H9 (cell line): ENCODE data around the gene MLST8. TPM values are rescaled to one million over a fixed set of nuclear protein-coding genes. Genes with fewer than 3 reads are reported as not detected.
A peak's percentile ranks its signal among the peaks of the same experiment; 100 is the strongest.
"Not testable (repeated sequence)": the region's sequence is repeated elsewhere in the genome, so short reads cannot be mapped to it uniquely, and the experiment has no call there.

Source experiments
- DNase-seq: peaks from one replicate; pipeline ENCODE4 v3.0.0-alpha.2; 2017
- H2AFZ ChIP-seq: one replicate; pipeline ENCODE4 v1.6.1; 2013; ENCODE audit warnings: mild to moderate bottlenecking, low read length, control low read depth, moderate library complexity
- H2AK5ac ChIP-seq: 2 replicates; pipeline ENCODE4 v1.6.1; 2013; ENCODE audit warnings: low read length, control low read depth, mixed read lengths; ENCODE audit not compliant: insufficient read length
- H2BK120ac ChIP-seq: one replicate; pipeline ENCODE4 v1.6.1; 2013; ENCODE audit warnings: low read depth, mild to moderate bottlenecking, low read length, control low read depth, inconsistent platforms; ENCODE audit not compliant: poor library complexity, severe bottlenecking
- H2BK12ac ChIP-seq: 2 replicates; pipeline ENCODE4 v1.6.1; 2013; ENCODE audit warnings: low read length, control low read depth, mixed read lengths, low read depth; ENCODE audit not compliant: insufficient read length
- H2BK15ac ChIP-seq: 2 replicates; pipeline ENCODE4 v1.6.1; 2013; ENCODE audit warnings: low read depth, low read length, control low read depth
- H2BK20ac ChIP-seq: one replicate; pipeline ENCODE4 v1.6.1; 2013; ENCODE audit warnings: low read depth, mild to moderate bottlenecking, low read length, control low read depth, inconsistent platforms; ENCODE audit not compliant: poor library complexity, severe bottlenecking
- H2BK5ac ChIP-seq: 2 replicates; pipeline ENCODE4 v1.6.1; 2013; ENCODE audit warnings: low read length, control low read depth, mixed read lengths; ENCODE audit not compliant: insufficient read length
- H3K14ac ChIP-seq: 2 replicates; pipeline ENCODE4 v1.6.1; 2013; ENCODE audit warnings: low read length, control low read depth; ENCODE audit not compliant: insufficient read depth
- H3K18ac ChIP-seq: 2 replicates; pipeline ENCODE4 v1.6.1; 2013; ENCODE audit warnings: low read depth, mild to moderate bottlenecking, mixed read lengths, low read length, control low read depth; ENCODE audit not compliant: insufficient read length
- H3K23ac ChIP-seq: 2 replicates; pipeline ENCODE4 v1.6.1; 2013; ENCODE audit warnings: low read length, control low read depth, mixed read lengths, low read depth; ENCODE audit not compliant: insufficient read length
- H3K23me2 ChIP-seq: 2 replicates; pipeline ENCODE4 v1.6.1; 2013; ENCODE audit warnings: low read depth, mild to moderate bottlenecking, mixed read lengths, low read length, control low read depth; ENCODE audit not compliant: insufficient read length, poor library complexity, severe bottlenecking
- H3K27ac ChIP-seq: 2 replicates; pipeline ENCODE4 v1.5.1; 2013; ENCODE audit warnings: low read length, control low read depth, mixed read lengths, low read depth; ENCODE audit not compliant: insufficient read length
- H3K27me3 ChIP-seq: 2 replicates; pipeline ENCODE4 v1.6.1; 2013; ENCODE audit warnings: low read length, control low read depth, inconsistent platforms; ENCODE audit not compliant: insufficient read depth
- H3K4ac ChIP-seq: 2 replicates; pipeline ENCODE4 v1.6.1; 2013; ENCODE audit warnings: low read depth, mild to moderate bottlenecking, control low read depth, inconsistent platforms, low read length, moderate library complexity
- H3K4me1 ChIP-seq: 2 replicates; pipeline ENCODE4 v1.6.1; 2013; ENCODE audit warnings: low read length, control low read depth, inconsistent platforms; ENCODE audit not compliant: insufficient read depth
- H3K4me2 ChIP-seq: 2 replicates; pipeline ENCODE4 v1.6.1; 2013; ENCODE audit warnings: low read length, control low read depth, mixed read lengths; ENCODE audit not compliant: insufficient read length, insufficient read depth
- H3K56ac ChIP-seq: 2 replicates; pipeline ENCODE4 v1.6.1; 2013; ENCODE audit warnings: low read depth, mild to moderate bottlenecking, mixed read lengths, low read length, control low read depth; ENCODE audit not compliant: insufficient read length
- H3K79me1 ChIP-seq: 2 replicates; pipeline ENCODE4 v1.6.1; 2013; ENCODE audit warnings: low read depth, mild to moderate bottlenecking, moderate library complexity, low read length, control low read depth, inconsistent platforms; ENCODE audit not compliant: insufficient read depth, poor library complexity, severe bottlenecking
- H3K79me2 ChIP-seq: 2 replicates; pipeline ENCODE4 v1.6.1; 2013; ENCODE audit warnings: low read length, control low read depth, inconsistent platforms; ENCODE audit not compliant: insufficient read depth
- H3K9ac ChIP-seq: 2 replicates; pipeline ENCODE4 v1.6.1; 2013; ENCODE audit warnings: low read length, control low read depth, mixed read lengths; ENCODE audit not compliant: insufficient read length; ENCODE audit errors: extremely low read depth
- H3K9me3 ChIP-seq: one replicate; pipeline ENCODE4 v1.6.1; 2013; ENCODE audit warnings: low read depth, low read length, inconsistent platforms; ENCODE audit not compliant: control insufficient read depth
- H3T11ph ChIP-seq: one replicate; pipeline ENCODE4 v1.6.1; 2013; ENCODE audit warnings: mild to moderate bottlenecking, low read length, control low read depth, inconsistent platforms
- H4K20me1 ChIP-seq: one replicate; pipeline ENCODE4 v1.6.1; 2013; ENCODE audit not compliant: control insufficient read depth, insufficient read length, insufficient read depth
- H4K5ac ChIP-seq: 2 replicates; pipeline ENCODE4 v1.6.1; 2013; ENCODE audit warnings: low read depth, mild to moderate bottlenecking, mixed read lengths, low read length, control low read depth; ENCODE audit not compliant: insufficient read length
- H4K8ac ChIP-seq: replicated peaks from 2 replicates; pipeline ENCODE4 v1.6.1; 2013; ENCODE audit warnings: low read length, control low read depth, mixed read lengths, low read depth; ENCODE audit not compliant: insufficient read length
- H4K91ac ChIP-seq: 2 replicates; pipeline ENCODE4 v1.6.1; 2013; ENCODE audit warnings: low read depth, mild to moderate bottlenecking, moderate library complexity, mixed read lengths, low read length, control low read depth; ENCODE audit not compliant: insufficient read length
- H3K27ac Mint-ChIP-seq, 3 experiments: 2 replicates in 2 of 3; 3 replicates in 1 of 3; pipeline ENCODE4 v1.8.0; 2020 to 2021; ENCODE audit warnings: mixed read lengths in 3 of 3, mild to moderate bottlenecking in 1 of 3, moderate library complexity in 1 of 3
- H3K27me3 Mint-ChIP-seq: 2 replicates; pipeline ENCODE4 v1.8.0; 2021; ENCODE audit warnings: low read depth, mild to moderate bottlenecking, moderate library complexity, mixed read lengths
- H3K36me3 Mint-ChIP-seq, 3 experiments: 2 replicates in 2 of 3; 3 replicates in 1 of 3; pipeline ENCODE4 v1.8.0; 2020 to 2021; ENCODE audit warnings: low read depth in 3 of 3, mixed read lengths in 3 of 3; ENCODE audit not compliant: insufficient read depth in 1 of 3
- H3K4me1 Mint-ChIP-seq, 2 experiments: 2 replicates each; pipeline ENCODE4 v1.8.0; 2020; ENCODE audit warnings: mixed read lengths in 2 of 2
- H3K4me3 Mint-ChIP-seq, 2 experiments: 2 replicates in 1 of 2; 3 replicates in 1 of 2; pipeline ENCODE4 v1.8.0; 2020 to 2021; ENCODE audit warnings: mild to moderate bottlenecking in 2 of 2, mixed read lengths in 2 of 2, moderate library complexity in 1 of 2
- H3K9me3 Mint-ChIP-seq, 2 experiments: 2 replicates in 1 of 2; 3 replicates in 1 of 2; pipeline ENCODE4 v1.8.0; 2020; ENCODE audit warnings: mild to moderate bottlenecking in 2 of 2, mixed read lengths in 2 of 2, moderate library complexity in 1 of 2
- WGBS: extraction: QIAGEN DNeasy Blood & Tissue Kit; methylation state at CpG from one replicate; pipeline ENCODE4 v1.1.7; 2013; ENCODE audit warnings: missing lambda C conversion rate, low lambda C conversion rate, mixed read lengths; ENCODE audit not compliant: insufficient read length; ENCODE audit errors: extremely low coverage; 5-methylcytosine and 5-hydroxymethylcytosine counted together
- total RNA-seq: library from RNA; stranded (reverse); gene quantifications from 2 replicates; pipeline ENCODE4 v1.2.1, GENCODE V29; 2021
- TF ChIP-seq, protein P1 (sequence below): fragments of 200-600 bp; sonication (generic); conservative IDR thresholded peaks from 3 replicates; pipeline ENCODE4 v1.8.0; 2021; ENCODE audit warnings: antibody characterized with exemption, mild to moderate bottlenecking

The MLST8 gene
- total RNA-seq, 1 experiment from 2014 or later = 74.5 TPM

DNA sequence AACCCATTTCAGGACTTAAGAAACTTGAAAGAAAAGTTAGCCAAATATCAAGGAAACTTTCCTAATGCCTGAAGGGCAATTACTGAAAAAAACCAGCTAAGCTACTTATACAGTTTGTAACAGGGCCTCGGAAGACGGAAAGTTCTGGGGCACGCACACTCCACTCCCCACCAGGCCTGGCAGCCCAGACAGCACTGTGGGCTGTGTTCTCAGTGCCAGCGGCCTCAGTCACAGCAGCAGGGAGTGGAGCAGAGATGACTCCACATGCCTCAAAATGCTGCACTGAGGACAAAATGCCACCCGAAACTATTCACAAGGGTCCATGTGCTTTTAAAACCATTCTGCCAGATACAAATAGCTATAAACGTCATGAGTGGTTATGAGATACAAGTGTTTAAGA lies 52.5 kb downstream of the MLST8 start:
- H3K27ac ChIP-seq = no peak overlapping the region
- peaks cover 2% of the 10 kb centered on the region for H4K20me1 ChIP-seq
- Mint-ChIP-seq H3K27me3 (no peaks in the 10 kb centered on the region), H3K36me3 (peaks cover 69 to 99% (median 90%) of the 10 kb centered on the region in 3 experiments), H3K27ac (no peak overlapping the region), H3K4me1 (peaks cover 8% of the 10 kb centered on the region in 2 experiments), H3K9me3 (no peaks in the 10 kb centered on the region), H3K4me3 (no peak overlapping the region)
- no peak overlapping the region for H4K8ac ChIP-seq
- TF ChIP-seq, protein P1, sequence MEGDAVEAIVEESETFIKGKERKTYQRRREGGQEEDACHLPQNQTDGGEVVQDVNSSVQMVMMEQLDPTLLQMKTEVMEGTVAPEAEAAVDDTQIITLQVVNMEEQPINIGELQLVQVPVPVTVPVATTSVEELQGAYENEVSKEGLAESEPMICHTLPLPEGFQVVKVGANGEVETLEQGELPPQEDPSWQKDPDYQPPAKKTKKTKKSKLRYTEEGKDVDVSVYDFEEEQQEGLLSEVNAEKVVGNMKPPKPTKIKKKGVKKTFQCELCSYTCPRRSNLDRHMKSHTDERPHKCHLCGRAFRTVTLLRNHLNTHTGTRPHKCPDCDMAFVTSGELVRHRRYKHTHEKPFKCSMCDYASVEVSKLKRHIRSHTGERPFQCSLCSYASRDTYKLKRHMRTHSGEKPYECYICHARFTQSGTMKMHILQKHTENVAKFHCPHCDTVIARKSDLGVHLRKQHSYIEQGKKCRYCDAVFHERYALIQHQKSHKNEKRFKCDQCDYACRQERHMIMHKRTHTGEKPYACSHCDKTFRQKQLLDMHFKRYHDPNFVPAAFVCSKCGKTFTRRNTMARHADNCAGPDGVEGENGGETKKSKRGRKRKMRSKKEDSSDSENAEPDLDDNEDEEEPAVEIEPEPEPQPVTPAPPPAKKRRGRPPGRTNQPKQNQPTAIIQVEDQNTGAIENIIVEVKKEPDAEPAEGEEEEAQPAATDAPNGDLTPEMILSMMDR = no peak
- no peaks in the 10 kb centered on the region for H3K79me2 ChIP-seq
- H3T11ph ChIP-seq = no peak overlapping the region
- no CpG with 5 or more reads among the region's 6 CpGs for WGBS
- no peak overlapping the region for H2AFZ ChIP-seq
- H2BK20ac ChIP-seq = no peak overlapping the region
- H3K23me2 ChIP-seq = no peaks in the 10 kb centered on the region
- H3K9ac ChIP-seq = no peak overlapping the region
- no peak overlapping the region for H3K56ac ChIP-seq
- no peaks in the 10 kb centered on the region for H3K27me3 ChIP-seq
- no peak overlapping the region for H4K91ac ChIP-seq
- H3K4me2 ChIP-seq = no peak overlapping the region
- H2AK5ac ChIP-seq = no peak overlapping the region
- H3K4ac ChIP-seq = no peak overlapping the region
- no peak overlapping the region for H3K18ac ChIP-seq
- H2BK15ac ChIP-seq = no peak overlapping the region
- no peak overlapping the region for H3K23ac ChIP-seq
- H3K14ac ChIP-seq = no peak overlapping the region
- H4K5ac ChIP-seq = no peak overlapping the region
- peaks cover 6% of the 10 kb centered on the region for H3K79me1 ChIP-seq
- H2BK5ac ChIP-seq = no peak overlapping the region
- H3K9me3 ChIP-seq = no peaks in the 10 kb centered on the region
- no peaks in the 10 kb centered on the region for H3K4me1 ChIP-seq
- no peak for DNase-seq
- no peak overlapping the region for H2BK12ac ChIP-seq
- H2BK120ac ChIP-seq = no peak overlapping the region

DNA sequence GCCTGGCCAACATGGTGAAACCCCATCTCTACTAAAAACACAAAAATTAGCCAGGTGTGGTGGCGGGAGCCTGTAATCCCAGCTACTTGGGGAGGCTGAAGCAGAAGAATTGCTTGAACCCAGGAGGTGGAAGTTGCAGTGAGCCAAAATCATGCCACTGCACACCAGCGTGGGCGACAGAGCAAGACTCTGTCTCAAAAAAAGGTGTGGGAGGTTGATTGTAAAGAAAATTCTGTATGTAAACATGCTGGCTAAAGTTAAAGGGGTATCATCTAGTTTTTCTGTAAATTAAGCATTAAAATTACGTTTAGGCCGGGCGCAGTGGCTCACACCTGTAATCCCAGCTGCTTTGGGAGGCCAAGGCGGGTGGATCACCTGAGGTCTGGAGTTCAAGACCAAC lies 53.3 kb downstream of the MLST8 start:
- H4K5ac ChIP-seq, H3K79me2 ChIP-seq, H2AFZ ChIP-seq, H3T11ph ChIP-seq, H3K27me3 ChIP-seq, H3K9me3 Mint-ChIP-seq, H3K27me3 Mint-ChIP-seq, H2BK5ac ChIP-seq, H2BK15ac ChIP-seq, H2BK120ac ChIP-seq, H3K4me1 Mint-ChIP-seq, H3K9me3 ChIP-seq, H3K4me1 ChIP-seq, H4K91ac ChIP-seq, H2AK5ac ChIP-seq, H2BK12ac ChIP-seq, H3K14ac ChIP-seq, H3K18ac ChIP-seq, H3K23me2 ChIP-seq, H3K79me1 ChIP-seq, H3K23ac ChIP-seq, H4K8ac ChIP-seq, H3K56ac ChIP-seq, H3K4ac ChIP-seq, DNase-seq, H3K4me2 ChIP-seq, H4K20me1 ChIP-seq, H3K4me3 Mint-ChIP-seq, H3K27ac ChIP-seq, H3K9ac ChIP-seq, H2BK20ac ChIP-seq: not testable (repeated sequence)
- peaks cover 70 to 99% (median 90%) of the 10 kb centered on the region in 3 experiments for H3K36me3 Mint-ChIP-seq
- WGBS = no CpG with 5 or more reads among the region's 7 CpGs
- peak overlapping the region in 1 of 3 experiments; percentile 64; a peak in 1 of 7 replicates for H3K27ac Mint-ChIP-seq
